ENCODE results near the gene AGK. TPM values are rescaled to one million over a fixed set of nuclear protein-coding genes. Genes with fewer than 3 reads are reported as not detected.
"Not testable (repeated sequence)": the region's sequence is repeated elsewhere in the genome, so short reads cannot be mapped to it uniquely, and the experiment has no call there.

Gene AGK
- total RNA-seq, 1 donor from 2014 or later, result 35.0 TPM

GRCh38 chr7:141557360-141557759, 6.2 kb downstream of the AGK start:
- DNase-seq (ENCODE audit: low spot score in 2 of 2, unreplicated experiment in 2 of 2), result no peak
- no peak overlapping the region for H3K27ac Mint-ChIP-seq
- H3K36me3 Mint-ChIP-seq, result peaks cover 47% of the 10 kb centered on the region
- H3K27me3 Mint-ChIP-seq (ENCODE audit: low read depth), result no peaks in the 10 kb centered on the region
- peaks cover 5% of the 10 kb centered on the region for H3K4me1 Mint-ChIP-seq
- peaks cover 21% of the 10 kb centered on the region for H3K9me3 Mint-ChIP-seq
- TF ChIP-seq CTCF (IDR thresholded peaks at IDR 0.05; ENCODE audit: unreplicated experiment), result no peak
- H3K4me3 Mint-ChIP-seq, result no peak overlapping the region

GRCh38 chr7:141557831-141558531, 6.8 kb downstream of the AGK start:
- not testable (repeated sequence) for DNase-seq (ENCODE audit: low spot score in 2 of 2, unreplicated experiment in 2 of 2); H3K27me3 Mint-ChIP-seq (ENCODE audit: low read depth)

GRCh38 chr7:141558544-141559183, 7.5 kb downstream of the AGK start:
- H3K4me3 Mint-ChIP-seq, result no peak overlapping the region
- H3K27me3 Mint-ChIP-seq (ENCODE audit: low read depth), result no peaks in the 10 kb centered on the region
- no peaks in the 10 kb centered on the region for H3K4me1 Mint-ChIP-seq
- no peak for DNase-seq (ENCODE audit: low spot score in 2 of 2, unreplicated experiment in 2 of 2)
- peaks cover 21% of the 10 kb centered on the region for H3K9me3 Mint-ChIP-seq
- peaks cover 53% of the 10 kb centered on the region for H3K36me3 Mint-ChIP-seq
- no peak overlapping the region for H3K27ac Mint-ChIP-seq
- no peak for TF ChIP-seq CTCF (IDR thresholded peaks at IDR 0.05; ENCODE audit: unreplicated experiment)

More at GRCh38 chr7:141557831-141558531, 6.8 kb downstream of the AGK start:
- H3K9me3 Mint-ChIP-seq, result peaks cover 21% of the 10 kb centered on the region
- peaks cover 47% of the 10 kb centered on the region for H3K36me3 Mint-ChIP-seq
- H3K27ac Mint-ChIP-seq, H3K4me3 Mint-ChIP-seq, H3K4me1 Mint-ChIP-seq: not testable (repeated sequence)

GRCh38 chr7:141559961-141560360, 8.8 kb downstream of the AGK start:
- Mint-ChIP-seq H3K9me3 (peaks cover 21% of the 10 kb centered on the region), H3K4me1 (no peaks in the 10 kb centered on the region), H3K27me3 (ENCODE audit: low read depth) (no peaks in the 10 kb centered on the region), H3K27ac (no peak overlapping the region), H3K36me3 (peaks cover 56% of the 10 kb centered on the region), H3K4me3 (no peak overlapping the region)
- no peak for DNase-seq (ENCODE audit: low spot score in 2 of 2, unreplicated experiment in 2 of 2)
- no peak for TF ChIP-seq CTCF (IDR thresholded peaks at IDR 0.05; ENCODE audit: unreplicated experiment)

- Mint-ChIP-seq H3K36me3 (peaks cover 63% of the 10 kb centered on the region), H3K27me3 (ENCODE audit: low read depth) (no peaks in the 10 kb centered on the region), H3K27ac (no peak overlapping the region), H3K9me3 (peaks cover 21% of the 10 kb centered on the region), H3K4me3 (no peak overlapping the region), H3K4me1 (no peaks in the 10 kb centered on the region)
- no peak for TF ChIP-seq CTCF (IDR thresholded peaks at IDR 0.05; ENCODE audit: unreplicated experiment)
- DNase-seq (ENCODE audit: low spot score in 2 of 2, unreplicated experiment in 2 of 2), result no peak
These were observed 10.8 kb downstream of the AGK start for GRCh38 chr7:141562036-141562435.

- Mint-ChIP-seq H3K27ac (no peak overlapping the region), H3K4me3 (no peak overlapping the region), H3K4me1 (no peaks in the 10 kb centered on the region), H3K9me3 (peaks cover 21% of the 10 kb centered on the region), H3K27me3 (ENCODE audit: low read depth) (no peaks in the 10 kb centered on the region), H3K36me3 (peaks cover 59% of the 10 kb centered on the region)
- TF ChIP-seq CTCF (IDR thresholded peaks at IDR 0.05; ENCODE audit: unreplicated experiment), result no peak
- DNase-seq (ENCODE audit: low spot score in 2 of 2, unreplicated experiment in 2 of 2), result no peak
These were observed 11.3 kb downstream of the AGK start for GRCh38 chr7:141562543-141562942.
